ENCODE measurements around the gene CELA2A. TPM values are rescaled to one million over a fixed set of nuclear protein-coding genes. Genes with fewer than 3 reads are reported as not detected.
"Not testable (repeated sequence)": the region's sequence is repeated elsewhere in the genome, so short reads cannot be mapped to it uniquely, and the experiment has no call there.

CELA2A gene
- total RNA-seq, 4 donors from 2014 or later: not detected

DNA sequence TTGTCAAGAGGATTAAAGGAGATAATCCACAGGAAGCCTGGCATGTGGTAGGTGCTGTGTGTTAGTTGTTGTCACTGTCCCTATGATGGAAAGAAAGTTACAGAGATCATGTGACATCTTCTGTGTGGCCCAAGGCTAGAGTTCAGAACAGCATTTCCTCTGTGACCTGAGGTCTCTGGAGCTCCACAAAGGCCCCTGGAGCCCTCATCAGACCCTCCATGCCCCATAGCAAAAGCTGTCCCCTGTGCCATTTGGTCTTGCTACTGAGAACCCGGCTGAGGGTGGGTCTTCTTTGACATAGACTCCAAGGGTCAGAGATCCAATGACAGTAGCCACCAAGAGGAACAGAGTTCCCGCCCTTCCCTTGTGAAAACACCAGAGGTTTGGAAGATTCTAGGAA lies 27.4 kb downstream of the CELA2A start:
- H3K36me3 ChIP-seq: no peaks in the 10 kb centered on the region
- no peaks in the 10 kb centered on the region for H3K9me3 ChIP-seq
- TF ChIP-seq, protein P1, sequence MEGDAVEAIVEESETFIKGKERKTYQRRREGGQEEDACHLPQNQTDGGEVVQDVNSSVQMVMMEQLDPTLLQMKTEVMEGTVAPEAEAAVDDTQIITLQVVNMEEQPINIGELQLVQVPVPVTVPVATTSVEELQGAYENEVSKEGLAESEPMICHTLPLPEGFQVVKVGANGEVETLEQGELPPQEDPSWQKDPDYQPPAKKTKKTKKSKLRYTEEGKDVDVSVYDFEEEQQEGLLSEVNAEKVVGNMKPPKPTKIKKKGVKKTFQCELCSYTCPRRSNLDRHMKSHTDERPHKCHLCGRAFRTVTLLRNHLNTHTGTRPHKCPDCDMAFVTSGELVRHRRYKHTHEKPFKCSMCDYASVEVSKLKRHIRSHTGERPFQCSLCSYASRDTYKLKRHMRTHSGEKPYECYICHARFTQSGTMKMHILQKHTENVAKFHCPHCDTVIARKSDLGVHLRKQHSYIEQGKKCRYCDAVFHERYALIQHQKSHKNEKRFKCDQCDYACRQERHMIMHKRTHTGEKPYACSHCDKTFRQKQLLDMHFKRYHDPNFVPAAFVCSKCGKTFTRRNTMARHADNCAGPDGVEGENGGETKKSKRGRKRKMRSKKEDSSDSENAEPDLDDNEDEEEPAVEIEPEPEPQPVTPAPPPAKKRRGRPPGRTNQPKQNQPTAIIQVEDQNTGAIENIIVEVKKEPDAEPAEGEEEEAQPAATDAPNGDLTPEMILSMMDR (IDR thresholded peaks at IDR 0.05): no peak
- no peak for TF ChIP-seq POLR2A (IDR thresholded peaks at IDR 0.05)
- no peak for DNase-seq
- H3K27me3 ChIP-seq: no peaks in the 10 kb centered on the region
- H3K27ac ChIP-seq: no peak overlapping the region
- H3K4me3 ChIP-seq: no peak overlapping the region
- no peaks in the 10 kb centered on the region for H3K4me1 ChIP-seq

DNA sequence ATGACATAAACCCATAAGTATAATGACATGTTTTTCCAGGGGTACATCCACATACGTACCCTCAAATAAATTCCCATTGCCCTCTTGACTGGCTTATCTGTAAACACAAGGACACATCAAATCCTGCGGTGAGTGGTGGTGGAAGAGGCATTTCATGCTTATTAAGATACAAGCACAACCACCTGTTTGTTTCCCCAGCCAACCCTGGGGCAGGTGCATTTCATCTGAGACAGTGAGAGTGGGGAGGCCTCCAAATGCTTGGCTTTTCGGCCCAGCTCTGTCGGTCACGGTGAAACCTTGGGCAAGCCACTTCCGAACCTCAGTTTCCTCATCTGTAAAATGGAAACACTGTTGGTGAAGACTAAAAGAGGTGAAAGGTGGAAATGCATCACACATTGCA lies 27.9 kb downstream of the CELA2A start:
- H3K4me1 ChIP-seq, H3K27ac ChIP-seq, H3K36me3 ChIP-seq, H3K27me3 ChIP-seq, DNase-seq, H3K4me3 ChIP-seq, H3K9me3 ChIP-seq: not testable (repeated sequence)

DNA sequence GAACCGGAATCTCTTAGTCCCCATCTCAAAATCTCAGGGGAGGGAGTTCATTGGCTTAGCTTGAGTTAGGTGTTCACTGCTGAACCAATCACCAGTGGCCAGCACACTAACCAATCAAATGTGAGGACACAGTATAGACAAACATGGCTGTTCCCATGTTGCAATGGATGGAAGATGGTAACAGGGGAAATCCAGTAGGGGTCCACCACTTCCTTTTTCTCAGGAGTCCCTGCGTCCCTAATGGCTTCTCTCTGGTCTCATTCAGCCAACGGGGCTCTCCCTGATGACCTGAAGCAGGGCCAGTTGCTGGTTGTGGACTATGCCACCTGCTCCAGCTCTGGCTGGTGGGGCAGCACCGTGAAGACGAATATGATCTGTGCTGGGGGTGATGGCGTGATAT lies 29.1 kb downstream of the CELA2A start:
- no peak overlapping the region for H3K27ac ChIP-seq
- H3K4me1 ChIP-seq: no peaks in the 10 kb centered on the region
- no peaks in the 10 kb centered on the region for H3K27me3 ChIP-seq
- no peaks in the 10 kb centered on the region for H3K36me3 ChIP-seq
- TF ChIP-seq, protein P1 (IDR thresholded peaks at IDR 0.05): no peak
- TF ChIP-seq POLR2A (IDR thresholded peaks at IDR 0.05): no peak
- H3K4me3 ChIP-seq: no peak overlapping the region
- no peaks in the 10 kb centered on the region for H3K9me3 ChIP-seq
- no peak for DNase-seq

DNA sequence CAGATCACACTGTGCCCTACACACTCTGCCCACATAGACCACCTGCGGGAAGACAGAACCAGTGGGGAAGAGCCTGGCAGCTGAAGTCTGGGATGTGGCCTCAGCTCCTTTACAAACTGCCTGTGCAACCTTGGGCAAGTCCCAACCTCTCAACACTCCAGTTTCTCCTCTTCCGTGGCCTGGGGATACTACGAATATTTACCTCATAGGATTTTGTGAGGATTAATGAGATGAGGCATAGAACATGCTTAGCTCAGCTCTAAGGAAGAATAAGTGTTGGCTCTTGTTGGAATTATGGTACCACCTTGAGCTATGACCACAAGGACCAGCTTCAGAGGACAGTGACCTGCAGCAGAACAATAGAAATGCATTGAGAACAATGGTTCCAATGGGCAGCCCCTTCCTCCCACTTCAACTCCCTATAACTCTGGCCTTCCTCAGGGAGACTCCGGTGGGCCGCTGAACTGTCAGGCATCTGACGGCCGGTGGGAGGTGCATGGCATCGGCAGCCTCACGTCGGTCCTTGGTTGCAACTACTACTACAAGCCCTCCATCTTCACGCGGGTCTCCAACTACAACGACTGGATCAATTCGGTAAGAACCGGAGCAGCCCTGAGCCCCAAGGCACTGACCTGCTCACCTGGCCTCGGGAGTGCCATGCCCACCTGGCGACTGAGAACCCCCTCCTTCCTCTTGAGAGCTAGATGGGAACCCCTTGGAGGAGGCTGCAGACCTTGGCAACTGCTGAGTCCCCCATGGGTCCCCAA lies 30.5 kb downstream of the CELA2A start:
- H3K4me1 ChIP-seq, H3K27me3 ChIP-seq, DNase-seq, H3K9me3 ChIP-seq, H3K4me3 ChIP-seq, H3K36me3 ChIP-seq, H3K27ac ChIP-seq: not testable (repeated sequence)

DNA sequence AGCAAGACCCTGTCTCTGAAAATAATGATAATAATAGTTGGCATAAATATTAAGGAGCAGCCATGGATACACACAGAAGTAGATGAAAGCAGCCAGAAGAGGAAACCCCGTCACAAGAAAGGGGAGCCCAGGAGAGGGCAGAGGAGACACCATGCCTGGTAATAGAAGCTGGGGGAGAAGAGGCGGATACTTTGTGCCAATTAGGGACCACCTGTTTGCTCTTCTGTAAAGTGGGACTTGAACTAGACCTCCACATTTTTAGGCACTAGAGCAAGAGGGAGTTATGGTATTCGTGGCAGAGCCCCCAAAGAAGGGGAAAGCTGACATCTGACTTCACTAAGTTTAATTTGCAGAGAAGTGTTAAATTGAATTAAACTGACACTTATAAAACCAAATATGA lies 31.8 kb downstream of the CELA2A start:
- Histone ChIP-seq H3K27me3 (no peaks in the 10 kb centered on the region), H3K9me3 (no peaks in the 10 kb centered on the region), H3K36me3 (peaks cover 0 to 20% (median 0%) of the 10 kb centered on the region in 3 donors), H3K4me1 (no peaks in the 10 kb centered on the region), H3K4me3 (no peak overlapping the region), H3K27ac (no peak overlapping the region)
- no peak for TF ChIP-seq POLR2A (IDR thresholded peaks at IDR 0.05)
- TF ChIP-seq, protein P1 (IDR thresholded peaks at IDR 0.05): no peak
- no peak for DNase-seq

DNA sequence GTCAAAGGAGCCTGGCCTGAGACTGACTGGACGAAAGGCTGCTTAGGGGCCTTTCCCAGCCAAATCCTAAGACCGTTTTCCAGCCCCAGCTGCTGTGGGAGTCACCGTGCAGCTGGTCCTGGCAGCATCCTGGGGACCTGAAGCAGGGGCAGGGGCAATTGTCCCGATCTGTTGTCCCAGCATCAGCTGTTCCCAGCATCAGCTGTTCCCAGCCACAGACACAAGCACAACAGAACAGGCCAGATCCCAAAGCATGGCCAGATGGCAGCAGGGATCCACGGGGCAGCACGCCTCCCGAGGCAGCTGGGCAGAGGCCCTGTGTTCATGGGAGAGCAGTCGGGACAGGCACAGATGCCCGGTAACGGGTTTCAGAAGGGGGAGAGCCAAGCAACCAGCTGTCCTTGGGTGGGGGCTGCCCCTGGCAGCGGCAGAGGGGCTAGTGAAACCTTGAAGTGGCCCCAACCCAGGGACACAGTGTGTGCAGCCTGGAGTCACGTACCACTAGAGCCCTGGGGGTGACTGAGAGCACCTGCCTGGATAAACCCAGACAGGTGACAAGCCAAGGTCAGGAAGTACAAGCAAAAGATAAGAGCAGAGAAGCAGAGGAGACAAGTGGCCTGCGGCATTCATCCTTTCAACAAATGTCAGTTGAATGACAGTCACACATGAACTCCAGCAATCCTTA lies 32.7 kb downstream of the CELA2A start:
- DNase-seq: no peak
- no peaks in the 10 kb centered on the region for H3K9me3 ChIP-seq
- H3K36me3 ChIP-seq: peaks cover 0 to 28% (median 0%) of the 10 kb centered on the region in 3 donors
- H3K27me3 ChIP-seq: no peaks in the 10 kb centered on the region
- TF ChIP-seq POLR2A (IDR thresholded peaks at IDR 0.05): no peak
- TF ChIP-seq, protein P1 (IDR thresholded peaks at IDR 0.05): no peak
- H3K27ac ChIP-seq: no peak overlapping the region
- H3K4me1 ChIP-seq: no peaks in the 10 kb centered on the region
- H3K4me3 ChIP-seq: no peak overlapping the region

DNA sequence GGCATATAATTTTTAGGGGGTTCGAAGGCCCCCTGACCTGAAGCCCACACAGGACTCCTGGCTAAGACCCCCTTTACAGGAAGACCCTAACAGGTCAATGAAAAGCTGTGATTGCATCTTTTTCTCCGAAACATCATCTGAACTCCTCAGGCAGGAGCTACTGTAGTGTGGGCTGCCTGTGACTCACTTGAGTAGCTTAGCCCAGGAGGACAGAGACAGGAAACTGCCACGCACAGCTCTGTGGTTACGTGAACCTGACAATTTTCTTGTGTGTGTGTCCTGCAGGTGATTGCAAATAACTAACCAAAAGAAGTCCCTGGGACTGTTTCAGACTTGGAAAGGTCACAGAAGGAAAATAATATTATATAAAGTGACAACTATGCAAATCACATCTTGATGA lies 34.5 kb downstream of the CELA2A start:
- DNase-seq, H3K4me3 ChIP-seq, H3K9me3 ChIP-seq, H3K27ac ChIP-seq, H3K4me1 ChIP-seq, H3K27me3 ChIP-seq: not testable (repeated sequence)
- peaks cover 0 to 43% (median 0%) of the 10 kb centered on the region in 3 donors for H3K36me3 ChIP-seq

All from Peyer's patch (tissue), 4 donors.